Lower lobe of right lung (tissue), 2 donors: ENCODE measurements around the gene HSD3B2. TPM values are rescaled to one million over a fixed set of nuclear protein-coding genes. Genes with fewer than 3 reads are reported as not detected.

ENCODE experiments used
- ATAC-seq, 2 donors: fragments of 200-7000 bp; cut with Tn5 transposase; one replicate each; pipeline ENCODE4 v1.9.1; 2020 to 2022; ENCODE audit warnings: mild to moderate bottlenecking in 2 of 2, moderate library complexity in 2 of 2
- DNase-seq: peaks from one replicate; pipeline ENCODE4 v3.0.0-alpha.2; 2020
- H3K27ac ChIP-seq: fragments of 200-600 bp; one replicate; pipeline ENCODE4 v1.8.0; 2022
- H3K27me3 ChIP-seq: fragments of 200-600 bp; one replicate; pipeline ENCODE4 v1.8.0; 2022; ENCODE audit warnings: low read depth
- H3K36me3 ChIP-seq: fragments of 200-600 bp; one replicate; pipeline ENCODE4 v1.8.0; 2022; ENCODE audit warnings: mild to moderate bottlenecking
- H3K4me1 ChIP-seq: fragments of 200-600 bp; one replicate; pipeline ENCODE4 v1.8.0; 2022
- H3K4me3 ChIP-seq: fragments of 200-600 bp; one replicate; pipeline ENCODE4 v1.8.0; 2022; ENCODE audit warnings: mild to moderate bottlenecking
- H3K9me3 ChIP-seq: fragments of 200-600 bp; one replicate; pipeline ENCODE4 v1.8.0; 2022
- CTCF ChIP-seq: fragments of 200-600 bp; IDR thresholded peaks from one replicate; pipeline ENCODE4 v1.8.0; 2022; ENCODE audit warnings: antibody characterized with exemption, mild to moderate bottlenecking
- intact Hi-C: fragments of 100-400 bp; cut with DNase I; formaldehyde crosslinking; loops from one replicate; pipeline ENCODE4 v1.11.0; 2022
- total RNA-seq: library from RNA; stranded (reverse); fragmentation: NEBNext Ultra II Directional; extraction: Animal tissue kit (Norgen Biotek cat#: 25700); gene quantifications from one replicate; pipeline ENCODE4 v1.2.1, GENCODE V29; 2021
- donor health status: DM: no; HTN: yes; CAD: no; lungs with severe emphysema.

Gene HSD3B2
- total RNA-seq, 1 donor from 2014 or later, result not detected

- no peak for DNase-seq
- no peak overlapping the region for H3K4me3 ChIP-seq
- ATAC-seq, result no peak
- TF ChIP-seq CTCF, result no peak
- no peaks in the 10 kb centered on the region for H3K36me3 ChIP-seq
- H3K9me3 ChIP-seq, result no peaks in the 10 kb centered on the region
- no peaks in the 10 kb centered on the region for H3K27me3 ChIP-seq
- no peak overlapping the region for H3K27ac ChIP-seq
- no peaks in the 10 kb centered on the region for H3K4me1 ChIP-seq
- intact Hi-C loops, result no loop called here
These were observed 1.2 kb downstream of the HSD3B2 start for GRCh38 chr1:119416006-119416640.

- no peaks in the 10 kb centered on the region for H3K36me3 ChIP-seq
- ATAC-seq, result no peak
- no peak overlapping the region for H3K4me3 ChIP-seq
- intact Hi-C loops, result no loop called here
- H3K4me1 ChIP-seq, result no peaks in the 10 kb centered on the region
- TF ChIP-seq CTCF, result no peak
- no peak overlapping the region for H3K27ac ChIP-seq
- DNase-seq, result no peak
- no peaks in the 10 kb centered on the region for H3K9me3 ChIP-seq
- no peaks in the 10 kb centered on the region for H3K27me3 ChIP-seq
These were observed 4.2 kb downstream of the HSD3B2 start for GRCh38 chr1:119419109-119419508.

- Histone ChIP-seq H3K27ac (no peak overlapping the region), H3K4me1 (no peaks in the 10 kb centered on the region), H3K36me3 (no peaks in the 10 kb centered on the region), H3K27me3 (no peaks in the 10 kb centered on the region), H3K4me3 (no peak overlapping the region), H3K9me3 (no peaks in the 10 kb centered on the region)
- no peak for DNase-seq
- intact Hi-C loops, result no loop called here
- TF ChIP-seq CTCF, result no peak
- no peak for ATAC-seq
These were observed 5.7 kb downstream of the HSD3B2 start for GRCh38 chr1:119420638-119421037.

- intact Hi-C loops, result no loop called here
- no peaks in the 10 kb centered on the region for H3K36me3 ChIP-seq
- DNase-seq, result no peak
- no peaks in the 10 kb centered on the region for H3K9me3 ChIP-seq
- no peak overlapping the region for H3K27ac ChIP-seq
- no peak for ATAC-seq
- H3K4me1 ChIP-seq, result no peaks in the 10 kb centered on the region
- no peaks in the 10 kb centered on the region for H3K27me3 ChIP-seq
- no peak overlapping the region for H3K4me3 ChIP-seq
- TF ChIP-seq CTCF, result no peak
These were observed 7.7 kb downstream of the HSD3B2 start for GRCh38 chr1:119422631-119423030.

GRCh38 chr1:119428991-119429390 is 14.0 kb downstream of the HSD3B2 start:
- Histone ChIP-seq H3K4me1 (no peaks in the 10 kb centered on the region), H3K9me3 (no peaks in the 10 kb centered on the region), H3K36me3 (no peaks in the 10 kb centered on the region), H3K27ac (no peak overlapping the region), H3K27me3 (no peaks in the 10 kb centered on the region), H3K4me3 (no peak overlapping the region)
- intact Hi-C loops, result no loop called here
- TF ChIP-seq CTCF, result no peak
- DNase-seq, result no peak
- no peak for ATAC-seq

- ATAC-seq, result no peak
These were observed 14.7 kb downstream of the HSD3B2 start for GRCh38 chr1:119429687-119430086.

More at GRCh38 chr1:119429687-119430086, 14.7 kb downstream of the HSD3B2 start:
- no peaks in the 10 kb centered on the region for H3K9me3 ChIP-seq
- H3K4me3 ChIP-seq, result no peak overlapping the region
- no peak for TF ChIP-seq CTCF
- H3K36me3 ChIP-seq, result no peaks in the 10 kb centered on the region
- DNase-seq, result no peak
- intact Hi-C loops, result no loop called here
- H3K27ac ChIP-seq, result no peak overlapping the region
- no peaks in the 10 kb centered on the region for H3K4me1 ChIP-seq
- no peaks in the 10 kb centered on the region for H3K27me3 ChIP-seq
